RWPE1 (cell line): ENCODE results near the gene TMEM203.
A peak's percentile ranks its signal among the peaks of the same experiment; 100 is the strongest.

ENCODE experiments used
- CTCF ChIA-PET: fragments of 350-600 bp; sonication (Branson Sonifier 250); formaldehyde crosslinking; extraction: SDS; loops from one replicate; lab custom pipeline; 2021; lab: Yijun Ruan, JAX
- POLR2A ChIA-PET: fragments of 400-600 bp; formaldehyde crosslinking; extraction: SDS; loops from one replicate; lab custom pipeline; 2020; ENCODE audit warnings: antibody characterized with exemption; ENCODE audit not compliant: low non-redundant PET; lab: Yijun Ruan, JAX
- DNase-seq: peaks from one replicate; pipeline ENCODE4 v3.0.0; 2012; ENCODE audit warnings: low spot score
- H3K27ac ChIP-seq: fragments of 450-650 bp; 2 replicates; pipeline ENCODE4 v1.5.1; 2017
- CTCF ChIP-seq: fragments of 450-650 bp; conservative IDR thresholded peaks from 2 replicates; pipeline ENCODE4 v1.5.1; 2017; ENCODE audit warnings: low read depth, mild to moderate bottlenecking

The TMEM203 gene

GRCh38 chr9:137158625-137159024 lies 46.8 kb downstream of the TMEM203 start:
- no peak for TF ChIP-seq CTCF
- CTCF ChIA-PET, result interaction anchor here (1.3 kb wide), 1 partner anchor 78 kb away, joined by 3 read pairs; no protein-coding TSS in a partner anchor
- POLR2A ChIA-PET, result no interaction called here
- H3K27ac ChIP-seq, result no peak overlapping the region
- DNase-seq, result no peak

GRCh38 chr9:137157618-137158415 lies 47.6 kb downstream of the TMEM203 start:
- TF ChIP-seq CTCF, result no peak
- ChIA-PET POLR2A (no interaction called here), CTCF (interaction anchor here (0.6 to 1.4 kb wide), 4 partner anchors 31 to 129 kb away, joined by 3 to 5 read pairs (median 4); partner anchors contain the start of genes ANAPC2, RNF224 and SSNA1)
- peak overlapping the region; percentile 17 for H3K27ac ChIP-seq
- DNase-seq, result no peak

GRCh38 chr9:137156567-137157375 lies 48.7 kb downstream of the TMEM203 start:
- ChIA-PET POLR2A (interaction anchor here (0.6 kb wide), 1 partner anchor 100 kb away, joined by 6 read pairs; no protein-coding TSS in a partner anchor), CTCF (interaction anchor here (0.7 to 1.4 kb wide), 3 partner anchors 70 to 1060 kb away, joined by 3 to 4 read pairs (median 4); partner anchors contain the start of gene RNF224)
- peak; percentile 84 for DNase-seq
- no peak for TF ChIP-seq CTCF
- peak overlapping the region; percentile 17 for H3K27ac ChIP-seq
